Upper lobe of left lung (tissue), 6 donors: ENCODE data around the gene VENTX. TPM values are rescaled to one million over a fixed set of nuclear protein-coding genes. Genes with fewer than 3 reads are reported as not detected.

Experiments used
- ATAC-seq, 2 donors: fragments of 200-7000 bp; cut with Tn5 transposase; one replicate each; pipeline ENCODE4 v1.9.1; 2022; ENCODE audit warnings: mild to moderate bottlenecking in 2 of 2, moderate library complexity in 2 of 2; ENCODE audit not compliant: low FRiP score in 2 of 2
- DNase-seq, 2 donors: peaks; one replicate each; pipeline ENCODE4 v3.0.0-alpha.2; 2019 to 2020
- H3K27ac ChIP-seq, 4 donors: fragments of 200-600 bp; sonication (generic); one replicate each; pipeline ENCODE4 v1.5.1; 2016 to 2019
- H3K27me3 ChIP-seq, 4 donors: fragments of 200-600 bp; sonication (generic); one replicate each; pipeline ENCODE4 v1.5.1; 2017 to 2019
- H3K36me3 ChIP-seq, 4 donors: fragments of 200-600 bp; sonication (generic); one replicate each; pipeline ENCODE4 v1.5.1; 2016 to 2019
- H3K4me1 ChIP-seq, 4 donors: fragments of 200-600 bp; sonication (generic); one replicate each; pipeline ENCODE4 v1.5.1; 2018 to 2019
- H3K4me3 ChIP-seq, 4 donors: fragments of 200-600 bp; sonication (generic); one replicate each; pipeline ENCODE4 v1.5.1; 2017 to 2019; ENCODE audit warnings: mild to moderate bottlenecking in 2 of 4, moderate library complexity in 1 of 4
- H3K9me3 ChIP-seq, 4 donors: fragments of 200-600 bp; sonication (generic); one replicate each; pipeline ENCODE4 v1.5.1; 2018 to 2019
- EP300 ChIP-seq, 4 donors: sonication (generic); formaldehyde crosslinking; IDR thresholded peaks; one replicate each; pipeline ENCODE4 v1.5.1; 2017; ENCODE audit warnings: antibody characterized with exemption in 4 of 4, control low read depth in 2 of 4
- POLR2A ChIP-seq, 4 donors: fragments of 450-650 bp; IDR thresholded peaks; one replicate each; pipeline ENCODE4 v1.5.1; 2016 to 2017; ENCODE audit warnings: antibody characterized with exemption in 4 of 4, mild to moderate bottlenecking in 2 of 4
- POLR2AphosphoS5 ChIP-seq, 2 donors: sonication (generic); formaldehyde crosslinking; IDR thresholded peaks; one replicate each; pipeline ENCODE4 v1.5.1; 2017; ENCODE audit warnings: antibody characterized with exemption in 2 of 2
- WGBS, 2 donors: methylation state at CpG; one replicate each; pipeline ENCODE4 v1.1.5; 2017 to 2018; 5-methylcytosine and 5-hydroxymethylcytosine counted together
- total RNA-seq, 6 donors: library from RNA; depleted of rRNA in 4 of 6; stranded (reverse); fragments of >200 nt in 4 of 6; gene quantifications; one replicate each; pipeline versions ENCODE4 v1.1.0 to v1.2.1, GENCODE V29; 2016 to 2021
- TF ChIP-seq, protein P1 (sequence below), 6 experiments: fragments of 450-650 bp in 4 of 6; fragments of 200-600 bp in 2 of 6; sonication (generic) in 2 of 6; IDR thresholded peaks; one replicate each; pipeline ENCODE4 v1.5.1; 2016 to 2019; ENCODE audit warnings: antibody characterized with exemption in 6 of 6
- donor health status: DM: no; HTN: no; CAD: no; lungs with moderate emphysema.
- donor health status: DM: no; HTN: yes; CAD: no; lungs with severe emphysema.

VENTX gene
- total RNA-seq, 6 donors from 2014 or later = 1.7 to 11.5 (median 4.4) TPM

DNA sequence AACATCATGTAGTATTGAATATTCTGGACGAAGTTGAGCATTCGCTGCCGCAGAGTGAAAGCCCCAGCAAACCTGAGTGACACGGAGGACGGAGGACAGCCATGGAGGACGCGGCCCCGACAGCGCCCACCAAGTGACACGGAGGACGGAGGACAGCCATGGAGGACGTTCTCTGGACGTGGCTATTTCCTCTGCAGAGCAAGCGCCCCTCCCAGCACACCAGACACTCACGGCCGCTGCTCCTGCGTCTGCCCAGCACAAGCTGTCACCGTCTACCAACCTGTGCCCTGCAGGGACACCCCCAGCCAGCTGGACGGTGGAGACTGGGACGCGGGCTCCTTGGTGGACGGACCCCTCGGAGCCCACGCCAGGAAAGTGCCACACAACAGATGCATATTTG lies 46.3 kb downstream of the VENTX start:
- 95 to 97% methylated on average over 18 to 24 of the region's 24 CpGs for WGBS, 2 donors
- DNase-seq = peak in 1 of 2 donors; percentile 70
- Histone ChIP-seq H3K9me3 (no peaks in the 10 kb centered on the region), H3K4me3 (no peak overlapping the region), H3K36me3 (peaks cover 34 to 100% (median 86%) of the 10 kb centered on the region in 4 donors), H3K27ac (no peak overlapping the region), H3K4me1 (peaks cover 0 to 10% (median 6%) of the 10 kb centered on the region in 4 donors), H3K27me3 (no peaks in the 10 kb centered on the region)
- ATAC-seq = no peak
- TF ChIP-seq, protein P1, sequence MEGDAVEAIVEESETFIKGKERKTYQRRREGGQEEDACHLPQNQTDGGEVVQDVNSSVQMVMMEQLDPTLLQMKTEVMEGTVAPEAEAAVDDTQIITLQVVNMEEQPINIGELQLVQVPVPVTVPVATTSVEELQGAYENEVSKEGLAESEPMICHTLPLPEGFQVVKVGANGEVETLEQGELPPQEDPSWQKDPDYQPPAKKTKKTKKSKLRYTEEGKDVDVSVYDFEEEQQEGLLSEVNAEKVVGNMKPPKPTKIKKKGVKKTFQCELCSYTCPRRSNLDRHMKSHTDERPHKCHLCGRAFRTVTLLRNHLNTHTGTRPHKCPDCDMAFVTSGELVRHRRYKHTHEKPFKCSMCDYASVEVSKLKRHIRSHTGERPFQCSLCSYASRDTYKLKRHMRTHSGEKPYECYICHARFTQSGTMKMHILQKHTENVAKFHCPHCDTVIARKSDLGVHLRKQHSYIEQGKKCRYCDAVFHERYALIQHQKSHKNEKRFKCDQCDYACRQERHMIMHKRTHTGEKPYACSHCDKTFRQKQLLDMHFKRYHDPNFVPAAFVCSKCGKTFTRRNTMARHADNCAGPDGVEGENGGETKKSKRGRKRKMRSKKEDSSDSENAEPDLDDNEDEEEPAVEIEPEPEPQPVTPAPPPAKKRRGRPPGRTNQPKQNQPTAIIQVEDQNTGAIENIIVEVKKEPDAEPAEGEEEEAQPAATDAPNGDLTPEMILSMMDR (IDR thresholded peaks at IDR 0.05) = no peak

DNA sequence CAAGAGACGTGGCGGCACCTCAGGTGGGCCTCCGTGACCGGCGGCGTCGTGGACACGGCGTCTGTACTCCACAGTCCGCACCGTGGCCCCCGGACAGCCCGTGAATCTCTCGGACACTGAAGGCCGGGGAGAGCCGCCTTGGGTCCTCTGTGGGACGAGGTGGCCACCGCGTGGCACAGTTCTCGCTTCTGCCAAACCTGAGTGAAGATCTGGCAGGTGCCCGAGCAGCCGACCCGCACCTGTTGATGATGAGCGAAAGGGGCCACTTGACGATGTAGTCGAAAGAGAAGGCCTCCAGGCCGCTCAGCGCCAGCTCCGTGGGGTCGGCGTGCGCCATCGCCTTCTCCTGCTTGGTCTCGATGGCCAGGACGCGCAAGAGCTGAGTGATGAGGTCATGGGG lies 47.6 kb downstream of the VENTX start:
- DNase-seq (peak in 1 of 2 donors; percentile 79), ATAC-seq (no peak)
- Histone ChIP-seq H3K9me3 (no peaks in the 10 kb centered on the region), H3K4me3 (no peak overlapping the region), H3K36me3 (peaks cover 28 to 100% (median 93%) of the 10 kb centered on the region in 4 donors), H3K27me3 (no peaks in the 10 kb centered on the region), H3K27ac (no peak overlapping the region), H3K4me1 (no peaks in the 10 kb centered on the region)
- 92 to 95% methylated on average over 29 to 36 of the region's 36 CpGs for WGBS, 2 donors
- TF ChIP-seq POLR2A (IDR thresholded peaks at IDR 0.05) = no peak
- TF ChIP-seq EP300 (IDR thresholded peaks at IDR 0.05) = no peak
- TF ChIP-seq, protein P1 (IDR thresholded peaks at IDR 0.05) = no peak
- TF ChIP-seq POLR2AphosphoS5 (IDR thresholded peaks at IDR 0.05) = no peak

DNA sequence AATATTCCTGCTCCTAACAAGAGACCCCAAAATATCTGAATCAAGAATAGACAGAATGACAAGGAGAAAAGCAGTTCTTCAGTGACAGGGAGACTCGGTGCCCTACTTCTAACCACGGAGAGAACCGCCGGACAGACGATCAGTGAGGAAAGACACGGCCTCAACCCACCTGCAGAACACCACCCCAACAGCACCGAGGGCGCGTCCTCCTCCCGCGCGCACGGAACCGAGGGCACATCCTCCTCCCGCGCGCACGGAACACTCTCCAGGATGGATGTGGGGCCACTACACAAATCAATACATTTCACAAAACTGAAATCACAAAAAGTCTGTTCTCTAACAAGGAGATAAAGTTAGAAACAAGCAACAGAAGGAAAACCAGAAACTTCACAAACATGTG lies 48.7 kb downstream of the VENTX start:
- no peak for TF ChIP-seq EP300 (IDR thresholded peaks at IDR 0.05)
- TF ChIP-seq POLR2A (IDR thresholded peaks at IDR 0.05) = no peak
- TF ChIP-seq, protein P1 (IDR thresholded peaks at IDR 0.05) = no peak
- no peak for TF ChIP-seq POLR2AphosphoS5 (IDR thresholded peaks at IDR 0.05)
- Histone ChIP-seq H3K27ac (no peak overlapping the region), H3K36me3 (peaks cover 35 to 97% (median 92%) of the 10 kb centered on the region in 4 donors), H3K4me1 (no peaks in the 10 kb centered on the region), H3K4me3 (no peak overlapping the region), H3K27me3 (no peaks in the 10 kb centered on the region), H3K9me3 (no peaks in the 10 kb centered on the region)
- no peak for ATAC-seq
- DNase-seq = peak in 1 of 2 donors; percentile 49
- WGBS, 2 donors = 89 to 91% methylated on average over 18 of the region's 18 CpGs

DNA sequence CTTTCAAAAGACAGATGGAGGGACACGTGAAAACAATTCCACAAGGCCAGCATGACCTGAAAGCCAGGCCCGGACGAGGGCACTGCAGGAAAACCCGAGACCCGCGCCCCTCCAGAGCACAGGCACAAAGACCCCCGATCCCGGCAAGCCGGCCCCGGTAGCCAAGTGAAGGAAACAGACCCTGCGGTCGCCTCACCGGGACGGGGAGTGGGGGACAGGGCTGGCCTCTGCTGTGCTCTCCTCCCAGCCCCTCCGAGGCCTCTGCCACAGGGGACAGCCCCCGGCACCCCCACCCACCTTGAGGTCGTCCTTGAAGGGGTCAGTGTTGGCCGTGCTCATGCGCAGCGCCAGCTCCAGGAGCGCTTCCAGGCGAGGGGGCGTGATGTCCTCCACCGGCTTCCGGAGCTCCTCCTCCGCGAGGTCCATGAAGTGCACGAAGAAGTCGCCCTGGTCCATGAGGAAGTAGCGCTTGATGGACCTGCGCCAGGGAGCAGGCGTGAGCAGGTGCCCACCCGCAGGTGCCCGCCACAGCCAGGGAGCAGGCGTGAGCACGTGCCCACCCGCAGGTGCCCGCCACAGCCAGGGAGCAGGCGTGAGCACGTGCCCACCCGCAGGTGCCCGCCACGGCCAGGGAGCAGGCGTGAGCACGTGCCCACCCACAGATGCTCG lies 50.3 kb downstream of the VENTX start:
- no peak overlapping the region for H3K27ac ChIP-seq
- ATAC-seq = peak in 1 of 2 donors; percentile 32
- H3K4me1 ChIP-seq = peaks cover 0 to 3% (median 0%) of the 10 kb centered on the region in 4 donors
- peaks cover 27 to 88% (median 82%) of the 10 kb centered on the region in 4 donors for H3K36me3 ChIP-seq
- no peaks in the 10 kb centered on the region for H3K27me3 ChIP-seq
- TF ChIP-seq POLR2AphosphoS5 (IDR thresholded peaks at IDR 0.05) = no peak
- no peak for TF ChIP-seq EP300 (IDR thresholded peaks at IDR 0.05)
- WGBS, 2 donors = 93 to 95% methylated on average over 10 to 46 of the region's 46 CpGs
- H3K9me3 ChIP-seq = no peaks in the 10 kb centered on the region
- H3K4me3 ChIP-seq = no peak overlapping the region
- peak in 1 of 2 donors; percentile 66 for DNase-seq

DNA sequence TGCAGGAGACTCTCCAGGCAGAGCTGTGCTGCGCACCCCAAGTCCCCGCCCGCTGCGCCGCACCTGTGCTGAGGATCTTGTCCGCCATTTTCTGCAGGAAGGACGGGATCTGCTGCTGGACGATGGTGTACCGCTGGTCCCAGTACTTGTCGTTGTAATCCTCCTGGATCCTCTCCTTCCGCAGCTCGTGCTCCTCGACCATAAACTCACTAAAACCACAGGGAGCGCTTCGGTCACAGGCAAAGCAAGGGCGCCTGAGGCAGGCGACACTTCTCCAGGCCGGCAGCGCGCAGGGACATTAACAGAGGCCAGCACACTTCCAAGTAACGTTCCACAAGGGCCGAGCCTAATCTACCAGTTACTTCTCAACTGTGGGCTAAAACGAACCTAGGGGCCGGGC lies 52.1 kb downstream of the VENTX start:
- 95 to 97% methylated on average over 20 to 24 of the region's 24 CpGs for WGBS, 2 donors
- no peak for TF ChIP-seq EP300 (IDR thresholded peaks at IDR 0.05)
- TF ChIP-seq POLR2A (IDR thresholded peaks at IDR 0.05) = no peak
- TF ChIP-seq POLR2AphosphoS5 (IDR thresholded peaks at IDR 0.05) = no peak
- TF ChIP-seq, protein P1 (IDR thresholded peaks at IDR 0.05) = no peak
- no peak overlapping the region for H3K4me3 ChIP-seq
- ATAC-seq (no peak), DNase-seq (peak in 1 of 2 donors; percentile 64)
- peaks cover 0 to 11% (median 4%) of the 10 kb centered on the region in 4 donors for H3K4me1 ChIP-seq
- H3K27me3 ChIP-seq = no peaks in the 10 kb centered on the region
- H3K36me3 ChIP-seq = peaks cover 19 to 88% (median 80%) of the 10 kb centered on the region in 4 donors
- no peaks in the 10 kb centered on the region for H3K9me3 ChIP-seq
- H3K27ac ChIP-seq = no peak overlapping the region

Other genes starting within 250 kb of the VENTX start
- 1 to 10 TPM in 1 of 6 donors, under 1 TPM in 4, not detected in 1; 0.30 to 1.0 (median 0.39) TPM for gene ADGRA1, start 149.9 kb upstream of the VENTX start, total RNA-seq
- 10 to 100 TPM in 4 of 6 donors, 1 to 10 TPM in 2; 7.1 to 30.3 (median 15.5) TPM for gene KNDC1, start 77.6 kb upstream of the VENTX start, total RNA-seq
- under 1 TPM in 2 of 6 donors, not detected in 4; 0.26 to 0.37 TPM for gene UTF1, start 7.6 kb upstream of the VENTX start, total RNA-seq
- gene ADAM8, start 39.0 kb downstream of the VENTX start, total RNA-seq = 10 to 100 TPM; 10.4 to 93.2 (median 32.9) TPM
- gene TUBGCP2, start 71.0 kb downstream of the VENTX start, total RNA-seq = 100 to 1,000 TPM in 1 of 6 donors, 10 to 100 TPM in 5; 41.7 to 106 (median 56.3) TPM
- gene ZNF511, start 71.1 kb downstream of the VENTX start, total RNA-seq = 10 to 100 TPM; 12.6 to 44.2 (median 33.0) TPM
- gene CALY, start 99.0 kb downstream of the VENTX start, total RNA-seq = 1 to 10 TPM in 1 of 6 donors, not detected in 5; 7.4 TPM
- gene PRAP1, start 109.5 kb downstream of the VENTX start, total RNA-seq = not detected
- gene FUOM, start 120.2 kb downstream of the VENTX start, total RNA-seq = 10 to 100 TPM; 15.4 to 37.5 (median 26.0) TPM
- 10 to 100 TPM; 32.5 to 69.6 (median 53.2) TPM for gene ECHS1, start 135.5 kb downstream of the VENTX start, total RNA-seq
- gene PAOX, start 141.4 kb downstream of the VENTX start, total RNA-seq = 10 to 100 TPM in 3 of 6 donors, 1 to 10 TPM in 3; 4.7 to 24.1 (median 10.3) TPM
- gene MTG1, start 156.3 kb downstream of the VENTX start, total RNA-seq = 100 to 1,000 TPM in 1 of 6 donors, 10 to 100 TPM in 5; 21.0 to 155 (median 40.8) TPM
- gene SPRN, start 186.8 kb downstream of the VENTX start, total RNA-seq = under 1 TPM in 1 of 6 donors, not detected in 5; 0.20 TPM
- gene SCART1, start 216.1 kb downstream of the VENTX start, total RNA-seq = 10 to 100 TPM in 2 of 6 donors, 1 to 10 TPM in 4; 1.1 to 31.4 (median 3.4) TPM